Astrocyte of the hippocampus (primary cell): ENCODE results near the gene CLDN11.

Experiments
- DNase-seq: peaks from one replicate; pipeline ENCODE4 v3.0.0; 2011; ENCODE audit warnings: low read depth, low spot score

Gene CLDN11

DNA sequence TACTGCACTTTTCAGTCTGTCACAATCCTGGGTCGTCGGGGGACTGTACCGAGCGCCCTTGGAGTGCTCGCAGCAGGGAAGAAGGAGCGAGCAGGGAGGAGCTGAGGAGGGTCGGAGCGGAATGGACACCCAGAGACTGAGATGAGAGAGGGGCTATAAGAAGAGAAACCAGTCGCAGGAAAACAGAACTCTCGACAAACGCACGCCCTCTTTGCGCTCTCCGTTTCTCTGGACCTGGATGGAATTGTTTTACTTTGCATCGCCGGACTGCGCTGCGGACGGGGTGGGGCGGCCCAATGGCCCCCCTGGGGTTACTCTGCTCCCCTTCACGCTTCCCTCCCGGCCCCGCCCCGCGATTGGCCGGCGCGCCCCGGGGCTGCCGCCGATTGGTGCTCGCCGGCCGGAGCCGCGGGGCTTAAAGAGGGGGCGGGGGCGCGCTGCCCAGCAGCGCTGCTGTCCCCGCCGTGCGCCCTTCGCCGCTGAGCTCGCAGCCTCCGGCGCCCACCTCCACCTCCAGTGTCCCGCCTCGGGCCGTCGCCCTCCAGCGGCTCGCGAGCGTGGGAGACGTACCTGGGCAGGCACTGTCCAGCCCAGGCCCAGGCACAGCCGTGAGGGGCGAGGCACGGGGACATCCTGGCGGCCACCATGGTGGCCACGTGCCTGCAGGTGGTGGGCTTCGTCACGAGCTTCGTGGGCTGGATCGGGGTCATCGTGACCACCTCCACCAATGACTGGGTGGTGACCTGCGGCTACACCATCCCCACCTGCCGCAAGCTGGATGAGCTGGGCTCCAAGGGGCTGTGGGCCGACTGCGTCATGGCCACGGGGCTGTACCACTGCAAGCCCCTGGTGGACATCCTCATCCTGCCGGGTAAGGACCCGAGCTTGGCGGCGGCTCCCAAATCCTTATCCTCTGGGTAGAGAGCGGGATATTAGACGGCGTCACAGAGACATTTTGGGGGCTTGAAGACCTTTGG lies at the start of gene CLDN11:
Gene CLDN11, plus strand, starts transcription at position 447 of the 977 bp plus-strand sequence. Its CDS starts 199 bp downstream, at position 646.
- DNase-seq: peak; percentile 83

DNA sequence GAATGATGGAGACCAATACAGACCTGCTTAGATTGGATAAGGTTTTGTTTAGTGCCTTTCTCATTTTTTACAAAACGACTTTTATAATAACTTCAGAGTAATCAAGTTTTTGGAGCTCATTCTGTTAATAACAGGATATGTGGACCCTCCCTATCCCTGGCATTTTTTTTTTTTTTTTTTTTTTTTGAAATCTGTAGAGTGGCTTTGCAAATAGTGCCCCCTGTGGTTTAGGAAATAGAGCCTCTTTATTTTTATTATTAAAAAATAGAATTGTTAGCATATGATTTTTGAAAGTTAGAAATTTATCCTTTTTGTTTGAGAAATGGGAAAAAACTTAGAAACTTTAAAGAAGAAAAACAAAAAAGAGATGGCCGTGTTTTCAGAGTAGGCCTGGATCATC lies 49.7 kb upstream of the CLDN11 start:
- DNase-seq: no peak

DNA sequence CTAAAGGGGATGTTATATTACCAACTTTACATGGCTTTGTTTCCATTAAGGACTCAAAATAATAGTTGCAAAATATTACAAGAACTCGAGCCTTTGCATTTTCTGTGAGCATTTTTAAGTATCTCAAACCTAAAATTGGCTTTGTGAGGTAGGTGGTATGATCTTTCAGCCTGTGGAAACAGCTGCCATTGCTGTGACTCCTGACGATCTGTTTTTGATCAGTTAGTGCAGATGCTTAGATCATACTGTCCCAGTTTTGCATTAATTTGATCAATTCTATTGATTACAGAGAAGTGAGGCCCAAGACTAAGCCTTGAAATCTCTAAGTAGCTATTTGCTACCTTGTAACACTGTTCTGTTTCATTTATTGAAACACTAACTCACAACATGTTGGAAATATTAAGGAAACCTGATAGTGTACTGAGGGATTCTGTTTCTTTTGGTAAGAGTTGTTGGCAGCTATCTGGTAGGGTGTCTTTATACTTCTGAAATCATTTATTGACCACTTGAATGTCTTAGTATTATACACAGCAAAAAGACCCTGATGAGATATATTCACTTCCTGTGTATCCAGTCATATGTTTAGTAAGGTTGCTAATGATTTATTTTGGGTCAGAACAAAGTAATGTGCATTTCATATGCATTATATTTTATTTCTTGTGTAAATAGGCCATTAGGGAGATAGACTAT lies 46.3 kb upstream of the CLDN11 start:
- DNase-seq: no peak

DNA sequence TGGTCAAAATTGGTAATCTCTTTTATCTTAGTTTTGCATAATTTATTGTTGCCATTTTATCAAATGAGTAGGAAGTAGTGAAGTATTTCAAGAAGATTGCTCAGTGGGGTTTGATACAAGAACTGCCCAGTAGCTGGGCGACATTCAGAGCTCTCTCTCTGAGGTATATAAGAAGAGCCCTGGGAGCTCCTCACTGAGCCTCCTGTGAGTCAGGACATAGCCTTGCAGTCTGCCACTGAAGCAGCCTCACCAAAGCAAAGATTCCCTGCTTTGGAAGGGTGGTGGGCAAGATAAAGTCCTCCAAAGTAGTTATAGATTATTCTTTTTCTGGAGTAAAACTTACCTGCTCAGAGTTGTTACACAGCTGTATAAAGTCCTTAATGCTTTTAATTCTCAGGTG lies 35.1 kb upstream of the CLDN11 start:
- peak; percentile 54 for DNase-seq

DNA sequence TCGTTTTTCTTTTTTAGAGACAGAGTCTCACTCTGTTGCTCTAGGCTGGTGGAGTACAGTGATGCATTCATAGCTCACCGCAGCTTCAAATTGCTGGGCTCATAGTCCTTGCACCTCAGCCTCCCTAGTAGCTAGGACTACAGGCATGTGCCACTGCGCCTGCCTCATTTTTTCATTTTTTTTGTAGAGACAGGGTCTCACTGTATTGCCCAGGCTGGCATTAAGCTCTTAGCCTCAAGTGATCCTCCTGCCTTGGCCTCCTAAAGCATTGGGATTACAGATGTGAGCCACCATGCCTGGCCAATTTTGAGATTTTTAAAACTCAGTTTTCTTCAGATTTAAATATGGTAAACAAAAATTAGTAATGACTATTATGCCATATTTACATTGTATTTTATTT lies 32.2 kb upstream of the CLDN11 start:
- no peak for DNase-seq

DNA sequence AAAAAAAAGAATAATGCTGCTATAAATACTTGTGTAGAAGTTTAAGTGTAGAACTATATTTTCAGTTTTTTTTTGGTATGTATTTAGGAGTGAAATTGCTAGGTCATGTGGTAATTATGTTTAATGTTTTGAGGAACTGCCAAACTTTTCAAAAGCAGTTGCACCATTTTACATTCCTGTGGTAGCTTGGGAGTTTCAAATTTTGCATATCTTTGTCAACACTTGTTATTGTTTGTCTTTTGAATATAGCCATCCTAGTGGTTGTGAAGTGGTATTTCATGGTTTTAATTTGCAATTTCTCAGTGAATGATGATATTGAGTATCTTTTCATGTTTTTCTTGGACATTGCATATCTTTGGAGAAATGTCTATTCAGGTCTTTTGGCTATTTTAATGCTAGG lies 30.7 kb upstream of the CLDN11 start:
- DNase-seq: no peak

DNA sequence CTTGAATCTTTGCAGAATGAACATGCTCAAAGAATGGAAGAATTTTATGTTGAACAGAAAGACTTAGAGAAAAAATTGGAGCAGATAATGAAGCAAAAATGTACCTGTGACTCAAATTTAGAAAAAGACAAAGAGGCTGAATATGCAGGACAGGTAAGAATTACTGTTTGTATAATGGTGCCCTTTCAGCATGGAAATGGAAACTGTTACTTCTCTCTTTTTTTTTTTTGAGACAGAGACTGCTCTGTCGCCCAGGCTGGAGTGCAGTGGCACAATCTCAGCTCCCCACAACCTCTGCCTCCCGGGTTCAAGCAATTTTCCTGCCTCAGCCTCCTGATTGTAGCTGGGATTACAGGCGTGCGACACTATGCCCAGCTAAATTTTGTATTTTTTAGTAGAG lies 27.6 kb upstream of the CLDN11 start:
- DNase-seq: no peak

DNA sequence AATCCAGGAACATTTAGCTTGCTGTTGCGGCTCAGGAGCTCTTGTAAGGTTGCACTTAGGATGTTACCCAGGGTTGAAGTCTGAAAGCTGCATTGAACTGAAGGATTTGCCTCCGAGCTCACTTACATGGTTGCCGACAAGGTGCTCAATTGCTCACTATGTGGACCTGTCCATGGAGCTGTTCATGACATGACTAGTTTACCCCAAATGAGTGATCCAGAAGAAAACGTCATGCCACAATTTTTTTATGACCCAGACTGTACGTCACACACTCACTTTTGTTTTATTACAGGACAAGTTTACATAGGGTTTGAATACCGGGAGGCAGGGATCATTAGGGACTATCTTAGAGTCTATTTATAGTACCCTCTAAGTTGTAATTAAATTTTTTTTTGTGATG lies 21.0 kb upstream of the CLDN11 start:
- no peak for DNase-seq

DNA sequence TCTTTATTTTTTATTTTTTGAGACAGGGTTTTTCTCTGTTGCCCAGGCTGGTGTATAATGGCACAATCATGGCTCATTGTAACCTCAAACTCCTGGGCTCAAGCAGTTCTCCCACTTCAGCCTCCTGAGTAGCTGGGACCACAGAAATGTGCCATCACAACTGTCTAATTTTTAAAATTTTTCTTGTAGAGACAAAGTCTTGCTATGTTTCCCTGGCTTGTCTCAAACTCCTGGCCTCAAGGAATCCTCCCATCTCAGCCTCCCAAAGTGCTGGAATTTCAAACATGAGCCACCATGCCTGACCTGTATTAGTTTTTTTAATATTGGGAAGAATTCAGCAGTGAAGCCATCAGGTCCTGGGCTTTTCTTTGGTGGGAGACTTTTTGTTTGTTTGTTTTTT lies 13.6 kb upstream of the CLDN11 start:
- DNase-seq: no peak

DNA sequence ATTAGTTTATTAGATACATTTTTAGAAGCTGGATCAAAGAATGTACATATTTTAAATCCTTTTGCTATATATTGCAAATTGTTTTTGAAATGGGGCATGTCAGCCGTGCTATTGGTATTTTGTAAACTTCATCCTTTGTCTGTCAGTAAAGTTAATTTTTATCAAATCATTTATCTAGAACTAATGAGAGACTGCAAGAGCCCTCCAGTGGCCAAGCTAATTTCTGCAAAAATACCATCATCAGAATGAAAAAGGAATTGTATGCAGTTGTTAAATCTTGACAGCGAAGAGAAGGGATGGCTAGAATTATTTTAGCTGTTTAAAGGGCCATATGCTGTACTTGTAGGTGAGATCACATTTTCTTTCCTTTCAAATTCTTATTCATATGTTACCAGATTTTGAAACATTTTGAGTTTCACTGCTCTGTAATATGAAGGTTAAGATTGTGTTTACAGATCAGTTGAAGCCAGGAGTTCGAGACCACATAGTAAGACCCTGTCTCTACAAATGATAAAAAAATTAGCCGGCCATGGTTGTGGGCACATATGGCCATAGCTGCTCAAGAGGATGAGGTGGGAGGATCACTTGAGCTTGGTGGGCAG lies 8.1 kb upstream of the CLDN11 start:
- DNase-seq: peak; percentile 46

DNA sequence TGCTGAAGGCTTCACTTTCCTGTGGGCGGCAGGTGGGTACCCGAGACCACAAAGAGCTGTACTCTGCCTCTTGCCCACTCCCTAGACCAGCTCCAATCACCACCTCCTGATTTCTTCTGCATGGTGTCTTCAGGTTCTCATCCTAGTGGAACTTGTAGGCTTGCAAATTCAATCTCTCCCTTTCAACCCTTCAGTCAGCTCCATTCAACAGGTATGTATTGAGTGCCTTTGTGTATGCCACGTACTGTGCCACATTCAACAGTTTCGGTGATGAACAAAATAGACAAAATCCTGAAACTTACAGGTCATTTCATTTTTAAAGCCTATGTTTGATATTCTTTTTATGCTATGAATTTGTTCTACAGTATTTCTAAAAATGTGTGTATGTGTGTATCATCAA lies 5.4 kb upstream of the CLDN11 start:
- no peak for DNase-seq

DNA sequence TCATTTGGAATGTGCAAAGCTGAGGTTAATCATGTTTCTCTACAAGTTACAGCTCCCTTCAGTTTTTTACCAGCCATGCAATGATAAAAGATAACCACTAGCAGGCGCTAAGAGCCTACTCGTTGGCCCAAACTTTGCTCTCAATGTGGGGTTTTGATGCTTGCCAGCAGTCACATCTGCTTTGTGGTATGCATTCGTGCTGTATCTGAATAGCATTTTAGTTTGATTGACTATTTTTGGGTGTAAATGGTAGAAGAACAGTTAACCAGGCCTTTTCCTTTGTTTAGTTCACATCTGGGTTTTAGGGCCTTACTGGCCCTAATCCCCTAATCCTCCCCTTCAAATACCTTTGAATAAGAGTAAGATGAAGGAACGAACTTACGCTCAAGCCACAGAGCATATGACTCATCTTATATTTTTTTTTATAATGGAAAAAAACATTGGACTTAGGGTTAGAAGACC lies 4.4 kb upstream of the CLDN11 start:
- peak; percentile 87 for DNase-seq

DNA sequence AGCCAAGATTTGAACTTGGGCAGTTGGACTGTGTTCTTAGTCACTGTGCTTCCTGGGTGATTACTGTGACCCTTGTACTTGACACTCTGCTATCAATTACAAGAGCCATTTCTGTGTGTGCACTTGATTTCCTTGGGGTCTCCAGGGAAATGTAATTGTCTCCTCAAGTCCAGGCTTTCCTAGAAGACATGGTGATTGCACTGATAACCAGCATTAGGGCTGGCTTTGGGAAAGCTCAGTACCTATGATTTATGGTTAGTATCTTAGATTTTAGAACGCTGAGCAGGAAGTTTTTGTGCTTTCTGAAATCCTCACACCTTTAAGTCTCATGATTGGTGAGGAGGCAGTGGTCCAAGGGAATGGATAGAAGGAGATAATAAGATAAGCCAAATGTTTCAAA lies 1.6 kb upstream of the CLDN11 start:
- no peak for DNase-seq

DNA sequence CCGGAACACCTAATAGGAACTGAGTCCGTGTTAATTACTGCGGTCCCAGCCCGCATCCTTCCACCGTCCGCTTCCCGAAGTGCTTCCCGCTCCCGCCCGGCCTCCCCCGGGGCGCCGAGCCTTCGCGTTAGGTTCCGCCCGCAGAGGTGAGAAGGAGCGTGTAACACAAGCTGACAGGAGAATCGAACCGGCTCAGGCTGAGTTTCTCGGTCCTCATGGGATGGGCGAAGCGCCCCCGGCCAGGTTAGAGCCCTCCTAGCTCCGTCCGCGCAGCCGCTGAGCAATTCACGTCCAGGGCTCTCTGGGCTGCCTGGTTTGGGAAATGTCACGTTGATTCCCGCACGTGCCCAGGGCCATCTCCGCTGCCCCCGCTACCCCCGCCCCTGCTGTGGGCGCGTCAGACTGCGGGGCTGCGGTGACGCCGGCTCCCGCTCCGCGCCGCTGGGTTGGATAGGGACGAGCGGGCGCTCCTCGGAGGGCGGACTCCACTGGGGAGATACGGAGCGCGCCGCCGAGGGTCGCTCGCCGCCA lies 954 bp downstream of the CLDN11 start:
- DNase-seq: peak; percentile 66

DNA sequence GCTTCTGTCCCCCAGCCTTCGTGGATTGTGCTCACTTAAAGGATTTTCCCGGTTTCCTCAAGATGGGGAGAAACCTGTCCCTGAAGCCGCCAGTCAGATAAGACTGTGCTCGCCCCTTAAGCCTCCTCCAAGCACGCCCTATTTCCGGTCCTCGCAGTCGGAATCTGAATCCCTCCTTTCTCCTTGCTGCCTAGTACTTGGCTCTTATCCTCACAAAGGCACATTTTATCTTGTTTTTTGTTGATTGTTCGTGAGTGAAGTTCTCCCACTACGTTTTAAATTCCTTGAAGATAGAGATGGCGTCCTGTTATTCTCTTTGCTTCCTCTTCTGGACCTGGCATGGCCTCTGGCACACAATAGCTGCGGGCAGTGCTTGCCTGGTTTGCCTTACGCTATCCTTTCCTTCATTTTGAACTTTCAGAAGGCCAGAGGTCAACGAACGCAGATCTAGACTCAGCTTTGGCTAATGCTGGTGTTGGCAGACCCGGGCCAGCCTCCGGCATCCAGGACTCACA lies 1.7 kb downstream of the CLDN11 start:
- DNase-seq: peak; percentile 43

DNA sequence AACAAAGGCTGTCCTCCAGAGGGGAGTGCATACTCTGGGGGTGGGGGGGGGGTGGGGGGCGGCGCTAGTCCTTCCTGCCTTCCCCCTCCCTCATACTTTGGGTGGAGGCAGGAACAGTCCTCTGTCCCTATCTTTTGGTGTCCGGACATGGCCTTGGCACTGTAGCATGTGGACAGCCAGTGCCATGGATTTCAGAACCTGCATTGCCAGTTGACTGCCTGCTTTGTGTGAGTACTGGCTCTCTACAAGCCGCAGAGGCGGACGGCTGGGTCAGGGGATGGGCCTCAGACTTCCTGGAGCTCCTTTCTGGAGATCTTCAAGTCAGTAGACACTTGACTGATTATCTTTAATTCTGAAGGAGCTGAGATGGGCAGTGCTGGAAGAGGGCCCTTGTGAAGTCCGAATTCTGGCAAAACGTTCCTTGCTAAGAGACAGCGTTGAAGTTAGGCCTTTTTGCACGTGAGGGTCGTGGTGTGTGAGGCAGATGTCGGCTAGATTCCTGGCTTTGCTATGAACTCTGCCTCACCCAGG lies 2.5 kb downstream of the CLDN11 start:
- peak; percentile 29 for DNase-seq

DNA sequence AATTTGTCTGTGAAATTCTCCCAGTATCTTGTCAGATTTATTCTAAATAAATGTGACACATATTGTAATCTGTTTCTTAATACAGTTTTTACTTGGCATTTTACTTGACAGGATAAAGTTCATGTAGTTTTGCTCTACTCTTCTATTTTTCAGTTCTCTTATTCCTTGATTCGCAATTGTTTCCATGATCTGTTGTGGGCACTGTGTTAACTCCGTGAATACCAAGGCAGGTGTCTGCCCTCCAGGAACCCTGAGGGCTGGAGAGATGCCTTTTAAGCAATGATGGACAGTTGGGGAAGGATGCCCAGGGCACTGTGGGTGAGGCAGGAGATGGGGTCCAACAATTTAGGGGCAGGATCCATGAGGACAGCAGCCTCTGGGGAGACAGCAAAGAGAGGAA lies 3.1 kb downstream of the CLDN11 start:
- DNase-seq: no peak

DNA sequence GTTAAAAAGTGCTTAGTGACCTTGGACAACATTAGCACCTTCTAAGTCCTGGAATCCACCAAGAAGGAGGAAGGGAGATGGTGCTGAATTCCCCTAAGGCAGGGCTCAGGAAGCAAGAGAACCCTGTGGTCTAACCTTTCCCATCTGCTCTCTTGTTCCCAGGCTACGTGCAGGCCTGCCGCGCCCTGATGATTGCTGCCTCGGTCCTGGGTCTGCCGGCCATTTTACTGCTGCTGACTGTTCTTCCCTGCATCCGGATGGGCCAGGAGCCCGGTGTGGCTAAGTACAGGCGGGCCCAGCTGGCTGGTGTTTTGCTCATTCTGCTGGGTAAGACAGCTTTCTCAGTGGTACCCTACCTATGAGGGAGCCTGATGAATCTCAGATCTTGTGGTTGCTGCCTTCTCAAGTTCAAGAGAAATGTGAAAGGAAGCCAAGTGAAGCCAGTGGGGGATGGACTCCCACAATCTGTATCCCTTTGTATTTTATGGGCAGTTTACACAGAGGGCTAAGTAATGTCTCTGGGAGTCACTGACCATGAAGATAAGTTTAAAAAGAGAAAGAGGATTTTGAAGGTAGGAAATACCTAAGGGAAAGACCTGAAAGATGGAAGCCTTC lies 4.4 kb downstream of the CLDN11 start:
- DNase-seq: no peak

DNA sequence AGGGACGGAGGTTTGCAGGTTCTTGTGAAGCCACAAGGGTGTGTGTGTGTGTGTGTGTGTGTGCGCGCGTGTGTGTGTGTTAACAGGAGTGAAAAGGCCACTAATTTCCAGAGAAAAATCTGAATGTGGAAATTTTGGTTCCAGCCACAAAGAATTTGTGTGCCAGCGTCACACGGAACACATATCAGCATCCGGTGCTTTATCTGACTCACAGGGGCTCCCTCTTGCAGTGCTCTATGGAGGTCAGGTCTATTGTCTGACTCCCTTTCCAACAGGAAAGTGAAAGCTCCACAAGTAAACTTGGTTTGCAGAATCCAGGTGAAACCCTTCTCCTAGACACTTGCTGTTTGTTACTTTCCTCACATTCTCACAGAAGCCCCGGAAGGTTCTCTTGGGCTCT lies 6.2 kb downstream of the CLDN11 start:
- no peak for DNase-seq

DNA sequence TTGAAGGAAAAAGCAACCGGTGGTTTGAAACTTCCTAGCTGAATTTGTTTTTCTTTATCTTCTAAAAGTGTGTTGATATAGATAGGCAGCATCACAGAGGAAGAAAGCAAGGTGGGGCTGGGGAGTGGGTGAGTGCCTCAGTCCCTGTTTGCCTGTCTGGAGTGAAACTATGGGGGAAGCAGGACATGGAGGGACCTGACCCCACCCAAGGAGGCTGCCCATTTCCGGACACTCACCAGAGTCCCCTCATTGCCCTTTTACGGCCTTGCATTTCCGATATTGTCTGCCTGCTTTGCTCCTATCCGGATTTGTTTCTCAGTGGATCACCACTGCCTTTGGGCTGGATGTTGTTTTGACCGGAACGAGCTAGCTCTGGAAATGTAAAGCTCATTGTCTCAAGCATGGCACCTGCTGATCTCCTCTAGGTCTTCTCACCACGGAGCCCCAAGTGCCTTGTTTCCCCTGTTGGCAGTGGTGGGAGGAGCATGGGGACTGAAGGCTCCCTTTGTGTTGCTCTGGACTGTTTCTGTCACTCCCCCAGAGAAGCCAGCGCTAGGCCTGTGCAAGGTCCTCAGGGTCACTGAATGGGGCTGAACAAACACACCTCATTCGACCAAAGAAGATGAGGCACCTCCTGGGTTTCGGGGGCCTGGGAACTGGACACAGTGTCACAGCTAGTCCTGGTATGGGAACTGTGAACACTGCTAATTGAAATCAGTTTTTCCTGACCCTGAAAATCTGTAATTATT lies 7.0 kb downstream of the CLDN11 start:
- DNase-seq: no peak
